Activated CD4-positive, alpha-beta T cell treated with anti-CD3 and anti-CD28 coated beads for 48 hours (primary cell): Measurements from ENCODE around the gene URB1.

ENCODE experiments used
- DNase-seq: peaks from one replicate; pipeline ENCODE4 v3.0.0-alpha.2; 2020

Gene URB1

DNA sequence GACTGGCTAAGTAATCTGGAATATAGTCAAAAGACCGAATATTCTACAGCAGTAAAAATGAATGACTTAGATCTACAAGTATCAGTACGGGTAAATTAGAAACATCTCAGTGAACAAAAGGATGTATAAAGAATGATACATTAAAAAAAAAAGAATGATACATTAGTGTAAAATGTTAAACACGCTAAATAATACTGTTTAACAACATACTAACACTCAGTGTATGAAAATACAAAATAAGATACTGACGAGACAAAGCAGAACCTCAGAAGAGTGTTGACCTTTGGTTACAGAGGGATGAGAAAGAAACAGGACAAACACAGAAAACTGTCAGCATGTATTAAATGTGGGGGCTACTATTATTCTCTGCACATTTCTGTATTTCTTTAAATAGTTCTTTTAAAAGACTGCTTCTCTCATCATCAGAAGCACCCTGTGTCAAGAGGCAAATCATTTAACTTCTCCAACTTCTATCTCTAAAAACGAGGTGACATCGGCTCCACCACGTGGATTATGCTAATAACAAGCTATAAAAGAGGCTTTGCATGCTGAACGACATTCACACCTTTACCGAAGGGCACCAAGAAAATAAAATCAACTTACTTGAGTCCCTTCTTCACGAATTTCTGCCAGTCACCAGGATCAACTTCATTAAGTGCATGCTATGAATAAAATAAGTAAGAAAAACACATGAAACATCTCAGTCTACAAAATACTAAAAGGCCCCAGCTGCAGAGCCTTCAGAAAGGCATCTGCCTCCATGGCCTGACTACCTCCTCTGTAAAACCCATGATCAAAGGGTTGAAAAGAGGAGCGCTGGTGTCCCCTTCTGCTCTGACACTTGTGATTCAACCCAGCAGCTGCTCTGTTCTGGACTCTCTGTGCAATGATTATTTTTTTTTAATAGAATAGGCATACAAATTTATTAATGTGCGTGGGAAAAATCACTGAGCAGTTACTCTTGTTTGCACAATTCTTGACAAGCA lies 51.7 kb downstream of the URB1 start:
- DNase-seq, result no peak

DNA sequence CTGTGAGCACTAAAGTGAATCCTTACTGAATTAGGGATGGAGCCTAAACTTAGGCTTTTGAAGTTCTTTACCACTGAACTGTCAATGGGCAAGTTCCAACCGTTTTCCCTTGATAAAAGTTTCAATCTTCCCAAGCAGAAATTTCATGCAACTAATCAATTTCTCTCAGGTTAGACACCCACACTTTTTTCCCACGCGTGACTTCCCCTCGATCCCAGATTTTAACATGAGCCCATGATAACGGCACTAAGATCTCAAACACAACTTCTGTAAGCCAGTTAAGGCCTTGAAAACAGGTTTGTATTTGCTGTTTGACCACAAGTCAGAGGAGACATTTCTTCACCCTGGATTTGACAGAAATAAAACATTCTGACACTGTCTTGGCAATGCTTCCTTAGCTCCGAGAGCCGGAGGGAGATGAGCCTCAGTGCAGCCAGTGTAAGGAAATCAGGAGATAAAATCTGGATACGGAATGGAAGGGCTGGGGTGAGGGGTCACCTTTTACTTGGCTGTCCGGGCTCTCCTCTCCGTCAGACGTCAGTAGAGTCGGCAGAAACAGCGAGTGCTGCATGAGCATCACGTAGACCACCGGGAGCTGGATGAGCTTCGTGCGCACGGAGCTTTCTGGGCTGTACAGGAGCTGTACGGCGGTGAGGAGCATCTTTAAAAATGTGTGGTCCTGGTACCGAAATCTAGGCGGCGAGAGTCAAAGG lies 54.4 kb downstream of the URB1 start:
- no peak for DNase-seq

DNA sequence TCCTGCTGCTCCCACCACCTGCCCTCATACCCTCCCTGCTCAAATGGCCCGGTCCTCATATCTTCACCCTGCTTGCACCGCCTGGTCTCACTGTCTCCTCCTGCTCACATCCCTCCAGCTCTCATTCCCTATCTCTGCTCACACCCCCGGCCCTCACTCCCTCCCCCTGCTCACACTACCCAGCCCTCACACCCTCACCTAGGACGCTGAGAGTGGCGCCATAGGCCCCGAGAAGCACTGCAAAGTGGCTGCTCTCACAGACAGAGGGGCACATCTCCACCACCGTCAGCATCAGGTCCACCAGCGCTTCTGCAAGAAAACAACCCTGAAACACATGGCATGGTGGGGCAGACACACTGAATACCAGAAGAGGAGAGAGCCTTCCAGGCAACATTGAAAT lies 55.6 kb downstream of the URB1 start:
- DNase-seq, result no peak

DNA sequence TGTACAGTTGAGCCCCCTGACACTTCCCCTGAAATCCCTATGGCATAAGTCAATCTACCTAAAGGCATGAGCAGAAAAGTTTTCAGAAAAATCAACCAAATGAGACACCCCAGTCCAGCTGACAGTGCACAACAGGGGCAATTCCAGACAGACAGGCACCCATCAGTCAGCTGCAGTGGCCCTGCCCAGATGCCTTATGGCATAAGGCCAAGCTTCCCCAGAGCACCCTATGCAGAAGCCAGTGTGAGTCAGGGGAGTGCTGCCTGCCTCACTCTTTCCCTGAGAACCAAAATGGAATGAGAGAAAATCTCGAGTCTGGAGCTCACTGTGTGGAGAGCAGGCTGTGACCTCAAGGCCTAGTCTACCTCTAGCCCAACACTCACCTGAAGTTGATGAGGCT lies 56.1 kb downstream of the URB1 start:
- no peak for DNase-seq

DNA sequence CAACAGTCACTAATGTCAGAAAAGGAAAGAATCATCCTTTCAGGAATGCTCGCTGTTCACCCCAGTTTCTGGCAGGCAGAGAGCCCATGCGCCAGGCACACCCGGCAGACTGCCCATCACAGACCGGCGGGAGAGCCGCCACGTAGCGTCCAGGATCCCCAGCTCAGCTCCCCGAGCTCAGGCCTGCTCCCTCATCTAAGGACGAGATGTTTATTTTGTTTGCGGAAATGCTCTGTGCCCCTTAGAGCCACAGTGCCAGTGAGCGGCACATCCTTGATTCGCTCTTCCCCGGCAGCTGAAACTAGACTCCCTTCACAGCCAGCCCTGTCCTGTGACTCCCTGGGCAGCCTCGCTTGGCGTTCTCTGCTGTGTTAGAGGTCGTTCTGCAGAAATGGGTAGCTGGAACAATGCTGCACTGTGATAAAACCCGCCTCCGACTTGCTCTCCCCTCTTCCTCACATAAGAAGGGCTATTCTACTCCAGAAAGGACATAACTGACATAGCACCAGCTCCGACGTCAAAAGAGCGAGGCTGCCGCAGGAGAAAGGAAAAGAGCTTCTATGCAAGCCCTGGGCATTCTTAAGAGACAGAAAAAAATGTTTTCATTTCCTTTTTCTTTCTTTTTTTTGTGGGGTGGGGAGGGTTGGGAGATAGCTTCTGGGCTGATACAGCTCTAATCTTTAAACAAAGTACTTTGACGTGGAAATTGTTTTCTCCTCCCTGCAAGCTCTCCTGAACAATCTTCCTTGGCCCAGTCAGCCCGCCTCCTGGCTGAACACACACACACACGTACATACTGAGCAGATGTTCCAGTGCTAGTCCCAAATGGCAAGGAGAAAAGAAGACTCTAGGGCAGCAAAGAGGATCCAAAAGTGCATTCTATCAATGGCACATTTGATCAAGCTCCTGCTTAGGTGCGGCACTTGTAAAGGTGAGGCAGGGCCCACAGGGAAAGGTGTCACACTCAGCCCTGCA lies 56.9 kb downstream of the URB1 start:
- DNase-seq, result no peak

DNA sequence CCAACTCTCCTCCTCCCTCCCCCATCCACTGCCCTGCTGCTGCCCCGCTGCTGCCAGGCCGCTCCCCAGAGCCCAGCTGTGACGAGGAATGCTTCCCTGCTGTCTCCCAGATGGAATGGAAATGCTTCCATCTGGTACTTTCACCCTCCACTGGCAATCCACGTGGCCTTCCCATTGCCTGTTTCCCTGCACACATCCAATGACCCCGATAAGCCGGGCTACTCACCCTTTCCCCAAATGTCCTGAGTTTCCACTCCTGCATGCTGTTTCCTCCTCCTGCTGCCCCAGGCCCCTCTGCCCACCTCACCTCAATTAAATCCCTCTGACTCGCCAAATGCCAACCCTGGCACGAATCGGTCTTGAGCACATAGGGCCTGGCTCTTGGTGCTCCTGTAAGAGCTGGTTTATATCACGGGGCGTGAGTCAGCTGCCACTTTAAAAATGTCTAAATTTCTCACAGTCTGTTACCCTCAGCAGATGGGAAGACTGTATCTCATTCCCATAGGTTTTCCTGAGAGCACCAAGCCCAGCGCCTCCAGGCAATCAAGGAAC lies 57.8 kb downstream of the URB1 start:
- no peak for DNase-seq

DNA sequence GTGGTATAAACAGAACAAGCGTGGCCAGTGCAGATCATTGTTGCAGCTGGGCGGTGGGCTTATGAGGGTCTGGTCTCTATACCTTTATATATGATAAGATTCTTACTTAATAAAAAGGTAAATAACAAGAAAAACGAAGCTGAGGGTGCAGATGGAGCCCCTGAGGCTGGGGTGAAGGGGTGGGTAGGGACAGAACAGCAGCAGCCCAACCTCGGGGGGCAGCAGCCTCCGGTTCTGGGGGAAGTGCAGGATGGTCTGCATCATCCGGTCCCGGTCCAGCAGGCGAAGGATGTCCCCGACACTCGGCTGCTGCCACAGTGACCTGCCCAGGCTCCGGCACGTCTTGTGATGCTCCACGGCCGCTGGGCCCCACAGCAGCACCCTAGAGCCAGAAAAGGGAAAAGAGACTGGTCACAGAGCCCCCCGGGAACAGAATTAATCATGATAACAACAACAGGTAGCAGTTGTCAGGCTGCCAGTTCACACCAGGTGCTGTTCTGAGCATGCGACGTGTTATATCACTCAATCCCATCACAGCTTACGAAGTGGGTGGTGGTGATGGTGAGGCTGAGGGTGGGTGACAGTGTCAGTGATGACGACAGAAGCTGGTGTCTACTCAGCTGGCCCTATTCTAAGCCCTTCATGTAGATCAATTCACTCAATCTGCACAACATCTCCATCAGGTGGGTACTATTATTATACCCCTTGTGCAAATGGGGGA lies 58.7 kb downstream of the URB1 start:
- DNase-seq, result no peak

DNA sequence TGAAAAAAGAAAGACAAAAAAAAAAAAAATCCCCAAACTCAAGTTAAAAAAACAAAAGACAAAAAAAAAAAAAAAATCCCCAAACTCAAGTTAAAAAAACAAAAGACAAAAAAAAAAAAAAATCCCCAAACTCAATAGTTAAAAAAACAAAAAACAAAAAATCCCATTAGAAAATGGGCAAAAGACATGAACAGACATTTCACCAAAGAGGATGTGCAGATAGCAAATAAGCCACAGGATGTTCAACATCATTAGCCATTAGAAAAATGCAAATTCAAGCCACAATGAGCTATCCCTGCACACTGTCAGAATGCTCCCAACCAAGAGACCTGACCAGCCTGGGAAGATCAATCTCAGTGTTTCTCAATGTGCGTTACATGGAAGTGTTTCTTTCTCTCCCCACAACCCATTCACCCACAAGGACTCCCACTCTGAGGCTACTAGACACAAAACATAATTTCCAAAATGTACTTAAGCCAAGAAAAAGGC lies 60.3 kb downstream of the URB1 start:
- no peak for DNase-seq

DNA sequence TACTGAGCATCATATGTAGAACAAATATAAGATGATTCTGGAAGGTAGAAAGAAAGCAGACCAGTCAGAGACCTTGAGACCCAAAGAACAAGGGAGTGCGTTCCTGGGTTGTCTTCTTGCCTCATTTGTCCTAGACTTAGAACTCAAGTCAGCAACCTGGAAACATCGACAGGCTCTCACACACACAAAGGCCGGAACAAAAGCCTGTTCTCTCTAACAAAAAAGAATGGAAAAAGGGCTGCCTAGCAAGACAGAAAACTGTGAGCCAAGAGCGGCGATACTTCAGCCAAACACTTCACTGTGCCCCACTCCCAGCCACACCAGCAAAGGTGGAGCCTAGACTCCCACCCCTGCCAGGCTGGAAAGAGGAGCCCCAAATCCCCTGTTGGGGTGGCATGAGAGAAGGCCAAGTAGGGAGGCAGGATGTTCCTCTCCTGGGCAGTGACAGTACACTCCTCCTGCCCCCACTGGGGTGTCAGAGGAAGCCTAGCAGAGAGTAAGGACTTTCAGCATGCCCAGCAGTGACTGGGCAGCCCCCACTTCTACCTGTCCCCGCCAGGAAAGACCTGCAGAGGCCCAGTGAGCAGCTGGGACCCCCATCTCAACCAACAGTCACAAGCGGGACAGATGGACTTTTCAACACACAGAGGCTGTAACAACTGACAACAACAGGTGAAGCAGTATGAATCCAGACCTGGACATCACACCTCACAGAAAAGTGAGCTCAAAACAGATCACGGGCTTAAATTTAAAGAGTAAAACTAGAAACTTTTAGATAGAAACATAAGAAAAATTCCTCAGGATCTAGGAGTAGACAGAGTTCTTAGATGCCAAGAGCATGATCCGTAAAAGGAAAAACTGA lies 61.1 kb downstream of the URB1 start:
- no peak for DNase-seq

DNA sequence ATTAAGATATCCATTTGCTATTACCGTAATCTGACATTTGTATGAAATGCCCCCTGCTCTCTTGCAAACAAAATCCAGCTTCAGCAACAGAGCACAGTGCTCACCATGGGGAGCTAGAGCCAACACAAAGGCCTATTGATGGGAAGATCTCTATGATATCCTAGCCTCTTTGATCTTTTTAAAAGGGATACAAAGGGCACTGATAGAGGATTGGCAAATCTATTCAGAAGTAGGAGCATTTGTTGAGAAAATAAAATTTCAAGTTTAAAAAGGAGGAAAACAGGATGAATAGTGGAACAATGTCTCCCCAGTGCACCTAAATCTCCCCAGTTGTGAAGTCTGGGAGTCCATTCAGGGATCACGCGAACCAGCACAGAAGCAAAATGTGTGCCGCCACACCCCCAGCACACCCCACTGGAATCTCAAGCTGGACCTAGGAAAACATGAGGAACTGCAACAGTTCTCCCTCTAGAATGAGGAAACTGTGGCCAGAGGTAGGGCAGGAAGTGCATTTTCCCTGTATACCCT lies 62.0 kb downstream of the URB1 start:
- no peak for DNase-seq

DNA sequence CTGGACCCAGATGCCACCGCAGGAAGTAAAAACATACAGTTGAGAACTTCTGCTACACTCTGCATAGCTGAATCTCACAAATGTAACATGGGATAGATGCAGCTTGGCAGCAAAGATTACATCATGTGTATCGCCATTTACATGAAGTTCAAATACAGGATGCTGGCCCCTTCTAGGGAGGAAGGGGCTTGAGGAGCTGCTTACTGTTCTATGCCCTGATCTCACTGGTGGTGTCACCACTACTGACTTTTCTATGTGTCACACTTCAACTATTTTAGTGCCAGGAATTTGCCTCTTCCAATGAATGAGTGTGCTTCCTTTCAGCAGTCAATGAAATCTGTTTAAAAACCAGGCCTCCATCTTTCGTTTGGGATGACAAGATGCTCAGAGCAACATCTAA lies 63.0 kb downstream of the URB1 start:
- DNase-seq, result no peak

DNA sequence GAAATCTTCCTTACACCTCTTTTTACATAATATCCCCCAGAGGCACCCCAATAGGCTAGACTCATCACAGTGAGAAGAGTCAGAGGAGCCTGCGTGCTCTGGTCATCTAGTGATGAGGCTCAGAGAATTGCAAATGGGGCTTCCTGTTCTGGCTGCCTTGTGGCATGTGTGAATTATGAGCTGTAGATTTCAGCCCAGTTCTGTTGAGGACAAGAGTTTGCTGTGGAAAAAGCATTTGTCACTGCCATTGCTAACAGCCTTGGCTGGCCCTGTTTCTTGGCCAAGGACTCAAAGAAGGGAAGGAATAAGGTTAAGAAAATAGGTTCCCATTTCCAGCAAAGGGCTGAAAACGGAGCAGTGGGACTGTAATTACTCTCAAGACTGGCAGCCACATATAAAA lies 63.5 kb downstream of the URB1 start:
- no peak for DNase-seq

DNA sequence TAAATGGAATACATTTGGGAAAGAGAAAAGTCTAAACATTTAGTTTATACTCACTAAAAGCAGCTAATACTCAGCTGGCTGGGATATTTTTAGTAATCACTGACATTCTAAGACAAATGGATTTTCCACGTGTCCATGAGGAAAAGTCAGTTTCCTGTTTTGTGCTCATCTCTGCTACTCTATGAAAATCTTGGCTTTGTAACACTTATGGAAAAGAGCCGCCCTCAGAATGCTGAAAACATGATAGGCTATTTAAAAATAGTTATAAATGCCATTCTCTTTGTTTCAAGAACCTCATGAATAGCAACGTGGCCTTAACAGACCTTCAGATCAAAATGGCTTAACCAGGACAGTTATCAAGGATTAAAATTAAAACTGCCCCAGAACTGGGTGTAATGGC lies 64.2 kb downstream of the URB1 start:
- no peak for DNase-seq

DNA sequence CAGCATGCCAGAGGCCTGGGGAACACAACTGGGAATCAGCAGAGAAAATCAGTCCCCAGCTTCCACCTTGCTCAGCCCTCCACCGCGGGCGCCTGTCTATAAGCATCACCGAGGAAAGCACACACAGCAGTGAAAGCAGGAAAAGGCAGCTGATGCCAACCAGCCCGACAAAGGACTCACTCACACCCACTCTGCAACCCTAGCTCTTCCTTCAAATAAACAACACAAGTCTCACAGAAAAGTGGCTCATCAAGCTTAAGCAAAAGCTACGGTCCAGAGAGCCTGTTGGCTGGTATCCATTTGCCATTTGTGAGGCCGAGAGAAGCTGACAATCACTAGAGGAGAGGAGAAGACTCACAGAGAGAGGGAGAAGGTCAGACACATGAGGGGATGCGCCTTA lies 67.1 kb downstream of the URB1 start:
- DNase-seq, result no peak

DNA sequence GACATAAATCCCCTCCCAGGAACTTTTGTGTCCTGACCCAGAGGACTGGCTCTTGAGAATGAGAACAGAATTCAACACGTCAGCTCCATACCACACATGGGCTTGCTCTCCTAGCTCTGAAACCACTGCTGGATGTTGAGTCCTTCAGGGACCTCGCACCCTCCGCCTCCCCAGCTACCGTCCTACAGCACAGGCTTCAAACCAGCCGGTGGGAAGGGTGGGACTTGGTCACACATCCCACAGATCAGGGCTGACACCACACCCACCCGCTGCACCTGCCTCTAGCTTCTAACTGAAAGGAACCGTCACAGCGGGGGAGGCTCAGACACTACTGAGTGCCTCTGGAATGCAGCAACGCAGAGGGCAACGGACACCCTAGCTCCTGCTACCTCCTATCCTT lies 70.1 kb downstream of the URB1 start:
- no peak for DNase-seq

DNA sequence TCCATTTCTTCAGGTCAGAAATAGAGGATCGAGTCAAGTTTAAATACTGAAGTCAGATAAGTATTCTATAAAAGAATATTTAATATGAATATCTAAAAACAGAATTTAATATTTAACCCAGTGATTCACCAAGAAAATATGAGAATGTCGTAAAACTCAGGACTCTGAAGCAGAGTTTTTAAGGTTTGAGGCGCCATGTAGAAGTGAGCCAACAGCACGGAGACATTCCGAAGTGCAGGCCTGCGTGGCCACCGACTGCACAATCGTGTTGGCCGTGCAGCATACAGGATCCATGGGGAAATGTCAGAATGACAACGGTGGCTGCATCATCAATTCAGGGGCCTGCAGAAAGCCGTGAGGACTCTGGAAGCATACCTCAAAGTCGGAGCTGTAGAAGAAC lies 70.7 kb downstream of the URB1 start:
- DNase-seq, result no peak

DNA sequence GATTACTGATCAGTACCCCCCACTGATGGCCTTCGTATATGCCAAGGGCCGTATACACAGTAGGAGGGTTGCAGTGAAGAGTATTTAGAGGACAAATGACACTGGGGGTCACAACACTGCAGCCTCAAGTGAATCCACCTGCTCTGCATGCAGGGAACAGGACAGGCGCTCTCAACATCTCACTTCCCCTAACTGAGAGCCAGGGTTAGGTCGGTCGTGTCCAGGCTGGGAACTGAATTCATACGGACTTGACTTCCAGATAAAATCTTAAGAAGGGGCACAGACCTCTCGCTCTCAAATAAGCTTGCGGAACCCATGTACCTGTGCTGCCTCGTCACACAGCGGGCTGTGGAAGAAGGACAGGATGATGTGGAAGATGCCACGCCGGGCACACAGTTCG lies 71.3 kb downstream of the URB1 start:
- no peak for DNase-seq

DNA sequence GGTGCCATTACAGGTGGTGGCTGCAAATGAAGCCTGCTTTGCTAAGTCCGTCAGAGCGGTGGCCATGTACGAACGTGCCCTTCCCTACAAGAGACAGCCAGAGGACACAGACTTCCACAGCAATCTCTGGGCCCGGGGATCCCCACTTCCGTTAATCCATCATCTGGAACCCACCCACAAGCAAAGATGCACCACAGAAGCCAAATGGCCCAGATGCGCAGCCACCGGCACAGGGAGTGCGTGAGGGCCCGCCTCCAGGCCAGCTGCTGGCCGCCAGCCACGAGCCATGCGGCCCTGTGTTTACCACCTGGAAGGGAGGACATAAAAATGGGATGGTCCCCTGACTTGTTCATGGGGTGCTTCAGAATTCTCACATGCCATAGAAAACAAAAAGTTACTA lies 72.1 kb downstream of the URB1 start:
- no peak for DNase-seq

DNA sequence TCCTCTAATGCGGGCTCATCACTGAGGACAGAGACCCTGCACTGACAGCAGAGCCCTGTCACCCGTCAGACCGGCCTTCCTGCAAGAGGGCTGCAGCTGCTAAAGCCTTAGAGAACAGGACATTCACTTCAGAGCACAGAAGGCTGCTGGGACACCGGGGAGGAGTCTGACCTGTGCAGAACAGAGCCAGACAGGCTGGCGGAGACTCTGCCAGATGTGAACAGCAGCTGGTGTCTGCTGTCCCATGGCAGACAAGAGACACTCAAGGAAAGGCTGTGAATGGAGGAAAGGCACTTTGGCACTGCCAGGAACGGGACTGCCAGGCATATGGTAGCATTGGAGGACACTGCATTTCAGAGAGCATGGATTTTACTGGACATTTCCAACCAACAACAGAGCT lies 72.8 kb downstream of the URB1 start:
- DNase-seq, result no peak

DNA sequence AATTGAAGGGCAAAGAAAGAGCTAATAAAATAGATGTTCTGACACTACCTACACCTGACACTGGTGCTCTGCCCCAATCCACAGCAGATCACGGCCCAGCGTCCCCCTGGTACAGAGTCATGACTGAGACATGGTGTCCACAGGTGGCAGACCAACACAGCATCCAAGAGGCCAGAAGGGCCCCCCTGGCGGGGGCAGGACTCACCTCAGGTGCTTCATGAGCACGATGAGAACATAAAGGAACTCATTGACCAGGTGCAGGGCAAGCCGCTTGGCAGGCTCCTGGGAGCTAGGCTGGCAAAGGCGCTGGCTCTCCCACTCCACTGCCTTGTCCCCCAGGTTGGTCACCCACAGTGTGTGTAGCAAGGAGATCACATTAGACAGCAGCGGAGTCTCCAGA lies 73.8 kb downstream of the URB1 start:
- DNase-seq, result no peak

DNA sequence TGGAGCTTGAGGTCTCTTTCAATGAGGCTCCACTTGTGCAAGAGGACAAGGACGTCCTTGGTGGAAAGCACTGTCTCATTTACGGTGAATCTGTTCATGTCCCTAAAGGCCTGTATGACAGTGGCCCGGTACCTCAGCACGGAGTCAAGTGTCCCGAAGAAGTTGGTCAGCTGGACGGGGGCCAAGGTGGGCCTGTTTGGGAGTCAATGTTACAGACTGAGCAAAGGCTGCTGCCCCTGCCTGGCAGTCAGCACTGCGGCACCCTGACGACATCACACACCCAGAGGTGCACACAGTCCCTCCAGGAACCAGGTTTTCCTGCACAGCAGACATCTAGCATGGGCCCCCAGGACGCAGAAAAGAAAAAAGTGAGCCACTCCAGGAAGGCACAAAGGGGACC lies 75.1 kb downstream of the URB1 start:
- DNase-seq, result no peak
